Testis (tissue), 3 donors: ENCODE results near the gene DUSP28. TPM values are rescaled to one million over a fixed set of nuclear protein-coding genes. Genes with fewer than 3 reads are reported as not detected.

Experiments used
- DNase-seq: peaks from one replicate; pipeline ENCODE4 v3.0.0-alpha.2; 2019
- H3K27ac ChIP-seq, 2 donors: fragments of 200-600 bp; sonication (generic); one replicate each; pipeline ENCODE4 v1.5.1; 2019
- H3K27me3 ChIP-seq: fragments of 200-600 bp; sonication (generic); one replicate; pipeline ENCODE4 v1.5.1; 2019
- H3K36me3 ChIP-seq: fragments of 200-600 bp; sonication (generic); one replicate; pipeline ENCODE4 v1.5.1; 2017; ENCODE audit warnings: low read depth; ENCODE audit errors: missing control alignments
- H3K4me1 ChIP-seq: fragments of 200-600 bp; sonication (generic); one replicate; pipeline ENCODE4 v1.5.1; 2019
- H3K4me3 ChIP-seq, 2 donors: fragments of 200-600 bp; sonication (generic); one replicate each; pipeline ENCODE4 v1.5.1; 2017 to 2019
- H3K9me3 ChIP-seq: fragments of 200-600 bp; sonication (generic); one replicate; pipeline ENCODE4 v1.5.1; 2017
- CTCF ChIP-seq, 3 experiments: fragments of 450-650 bp in 2 of 3; fragments of 200-600 bp in 1 of 3; sonication (generic) in 1 of 3; IDR thresholded peaks; one replicate each; pipeline ENCODE4 v1.5.1; 2016 to 2019; ENCODE audit warnings: antibody characterized with exemption in 3 of 3, mild to moderate bottlenecking in 2 of 3, moderate library complexity in 1 of 3
- POLR2A ChIP-seq: fragments of 450-650 bp; IDR thresholded peaks from one replicate; pipeline ENCODE4 v1.6.1; 2017; ENCODE audit warnings: antibody characterized with exemption, mild to moderate bottlenecking, moderate library complexity
- WGBS, 2 donors: methylation state at CpG; one replicate each; pipeline ENCODE4 v1.1.5; 2018; 5-methylcytosine and 5-hydroxymethylcytosine counted together
- intact Hi-C: fragments of 100-400 bp; cut with DNase I; formaldehyde crosslinking; loops from one replicate; pipeline ENCODE4 v1.15.1; 2023; ENCODE audit warnings: low total_unique reads
- polyA plus RNA-seq: library from polyadenylated mRNA; stranded (reverse); fragments of 350-450 nt; fragmentation: Illumina TruSeq; extraction: RNeasy Lipid Tissue Mini Kit (QIAGEN cat#74804); gene quantifications from one replicate; pipeline ENCODE4 v1.2.3, GENCODE V29; 2014; ENCODE audit warnings: low read depth, low replicate concordance; ENCODE audit not compliant: insufficient read depth
- total RNA-seq, 2 donors: library from RNA; depleted of rRNA; stranded (reverse); fragments of >200 nt; gene quantifications; one replicate each; pipeline ENCODE4 v1.2.3, GENCODE V29; 2016

Gene DUSP28
- total and polyA plus RNA-seq, 3 donors from 2014 or later = 19.3 to 37.6 (median 24.7) TPM

- intact Hi-C loops = no loop called here
- Histone ChIP-seq H3K4me3 (no peak overlapping the region), H3K27me3 (no peaks in the 10 kb centered on the region), H3K9me3 (no peaks in the 10 kb centered on the region), H3K36me3 (no peaks in the 10 kb centered on the region), H3K27ac (no peak overlapping the region), H3K4me1 (peaks cover 22% of the 10 kb centered on the region)
- DNase-seq = no peak
- TF ChIP-seq CTCF (IDR thresholded peaks at IDR 0.05) (no peak), POLR2A (no peak)
- 92 to 93% methylated on average over 7 to 13 of the region's 17 CpGs for WGBS, 2 donors
Measured at GRCh38 chr2:240598311-240598911, 38.3 kb downstream of the DUSP28 start.

GRCh38 chr2:240599141-240599583, 39.0 kb downstream of the DUSP28 start:
- Histone ChIP-seq H3K36me3 (no peaks in the 10 kb centered on the region), H3K27ac (no peak overlapping the region), H3K4me3 (no peak overlapping the region), H3K9me3 (no peaks in the 10 kb centered on the region), H3K27me3 (no peaks in the 10 kb centered on the region), H3K4me1 (peaks cover 27% of the 10 kb centered on the region)
- 93 to 96% methylated on average over 9 to 11 of the region's 11 CpGs for WGBS, 2 donors
- intact Hi-C loops = no loop called here
- DNase-seq = no peak
- TF ChIP-seq CTCF (IDR thresholded peaks at IDR 0.05) = no peak
- no peak for TF ChIP-seq POLR2A

- 97 to 98% methylated on average over 13 to 16 of the region's 16 CpGs for WGBS, 2 donors
- intact Hi-C loops = no loop called here
- H3K9me3 ChIP-seq = no peaks in the 10 kb centered on the region
- H3K4me3 ChIP-seq = no peak overlapping the region
- DNase-seq = no peak
- TF ChIP-seq POLR2A (no peak), CTCF (IDR thresholded peaks at IDR 0.05) (no peak)
- no peaks in the 10 kb centered on the region for H3K36me3 ChIP-seq
- no peaks in the 10 kb centered on the region for H3K27me3 ChIP-seq
- H3K4me1 ChIP-seq = peaks cover 20% of the 10 kb centered on the region
- H3K27ac ChIP-seq = no peak overlapping the region
Measured at GRCh38 chr2:240600451-240600961, 40.3 kb downstream of the DUSP28 start.

GRCh38 chr2:240601061-240601830, 41.1 kb downstream of the DUSP28 start:
- intact Hi-C loops = no loop called here
- no peak for TF ChIP-seq POLR2A
- TF ChIP-seq CTCF (IDR thresholded peaks at IDR 0.05) = no peak
- 61 to 88% methylated on average over 10 to 20 of the region's 20 CpGs for WGBS, 2 donors
- Histone ChIP-seq H3K27me3 (no peaks in the 10 kb centered on the region), H3K27ac (no peak overlapping the region), H3K4me3 (no peak overlapping the region), H3K36me3 (no peaks in the 10 kb centered on the region), H3K4me1 (peaks cover 13% of the 10 kb centered on the region), H3K9me3 (no peaks in the 10 kb centered on the region)
- no peak for DNase-seq
